Activated CD4-positive, alpha-beta T cell treated with anti-CD3 and anti-CD28 coated beads for 36 hours (primary cell): ENCODE data around the gene ARID1B. TPM values are rescaled to one million over a fixed set of nuclear protein-coding genes. Genes with fewer than 3 reads are reported as not detected.
A peak's percentile ranks its signal among the peaks of the same experiment; 100 is the strongest.

Source experiments
- ATAC-seq: fragments of 200-7000 bp; cut with Tn5 transposase; one replicate; pipeline ENCODE4 v1.10.0; 2021; ENCODE audit warnings: mild to moderate bottlenecking, moderate library complexity
- CTCF ChIA-PET: fragments of 350-600 bp; sonication (Branson Sonifier 250); formaldehyde crosslinking; loops from one replicate; lab custom pipeline; 2021; ENCODE audit warnings: antibody characterized with exemption; lab: Charles Lee
- POLR2A ChIA-PET: fragments of 350-600 bp; sonication (Branson Sonifier 250); formaldehyde crosslinking; loops from one replicate; lab custom pipeline; 2021; ENCODE audit warnings: antibody characterized with exemption, inconsistent platforms; lab: Charles Lee
- DNase-seq: peaks from one replicate; pipeline ENCODE4 v3.0.0-alpha.2; 2020
- H3K27ac Mint-ChIP-seq: one replicate; pipeline ENCODE4 v1.8.0; 2021; ENCODE audit warnings: mixed read lengths
- H3K27me3 Mint-ChIP-seq: one replicate; pipeline ENCODE4 v1.8.0; 2021; ENCODE audit warnings: mixed read lengths
- H3K36me3 Mint-ChIP-seq: one replicate; pipeline ENCODE4 v1.8.0; 2021; ENCODE audit warnings: low read depth, mixed read lengths
- H3K4me1 Mint-ChIP-seq: one replicate; pipeline ENCODE4 v1.8.0; 2021; ENCODE audit warnings: mixed read lengths
- H3K4me3 Mint-ChIP-seq: one replicate; pipeline ENCODE4 v1.8.0; 2021; ENCODE audit warnings: mild to moderate bottlenecking, moderate library complexity, mixed read lengths
- H3K9me3 Mint-ChIP-seq: one replicate; pipeline ENCODE4 v1.8.0; 2021; ENCODE audit warnings: low read depth, mixed read lengths
- intact Hi-C, 2 experiments: fragments of 100-400 bp; cut with DNase I in 1 of 2; cut with micrococcal nuclease in 1 of 2; formaldehyde crosslinking; loops; one replicate each; pipeline versions ENCODE4 v1.14.2 to v1.15.1; 2022 to 2024; cut with DNase I, micrococcal nuclease
- total RNA-seq, 2 experiments: library from RNA; stranded (reverse); gene quantifications; one replicate each; pipeline ENCODE4 v1.2.3, GENCODE V29; 2021

The ARID1B gene
- total RNA-seq, 2 experiments from 2014 or later: 42.2 to 53.6 TPM

- DNase-seq (peak; percentile 42), ATAC-seq (peak; percentile 87)
- H3K36me3 Mint-ChIP-seq: peaks cover 11% of the 10 kb centered on the region
- intact Hi-C loops: loop anchor here (1.0 to 10.0 kb wide), 10 partner anchors 8 to 787 kb away; no protein-coding TSS in a partner anchor
- H3K4me1 Mint-ChIP-seq: peaks cover 53% of the 10 kb centered on the region
- peak overlapping the region; percentile 38 for H3K27ac Mint-ChIP-seq
- H3K4me3 Mint-ChIP-seq: no peak overlapping the region
- no peaks in the 10 kb centered on the region for H3K27me3 Mint-ChIP-seq
- H3K9me3 Mint-ChIP-seq: no peaks in the 10 kb centered on the region
- ChIA-PET CTCF (interaction anchor here (0.6 to 1.6 kb wide), 5 partner anchors 12 to 327 kb away, joined by 3 to 4 read pairs (median 3); no protein-coding TSS in a partner anchor), POLR2A (interaction anchor here (0.6 to 0.7 kb wide), 2 partner anchors 10 to 86 kb away, joined by 3 to 4 read pairs; no protein-coding TSS in a partner anchor)
Observed at GRCh38 chr6:157107915-157108651, 330.9 kb downstream of the ARID1B start.

- Mint-ChIP-seq H3K36me3 (peaks cover 14% of the 10 kb centered on the region), H3K4me3 (no peak overlapping the region), H3K27ac (no peak overlapping the region), H3K4me1 (peaks cover 53% of the 10 kb centered on the region), H3K27me3 (no peaks in the 10 kb centered on the region), H3K9me3 (no peaks in the 10 kb centered on the region)
- DNase-seq (no peak), ATAC-seq (no peak)
- CTCF ChIA-PET: interaction anchor here (0.6 to 1.6 kb wide), 2 partner anchors 11 to 73 kb away, joined by 3 to 4 read pairs; no protein-coding TSS in a partner anchor
- POLR2A ChIA-PET: no interaction called here
- intact Hi-C loops: loop anchor here (1.0 to 10.0 kb wide), 8 partner anchors 9 to 786 kb away; no protein-coding TSS in a partner anchor
Observed at GRCh38 chr6:157108923-157109322, 331.7 kb downstream of the ARID1B start.

- intact Hi-C loops: no loop called here
- no peak overlapping the region for H3K27ac Mint-ChIP-seq
- peaks cover 14% of the 10 kb centered on the region for H3K36me3 Mint-ChIP-seq
- no peaks in the 10 kb centered on the region for H3K27me3 Mint-ChIP-seq
- CTCF ChIA-PET: interaction anchor here (1.2 kb wide), 1 partner anchor 12 kb away, joined by 3 read pairs; no protein-coding TSS in a partner anchor
- DNase-seq: no peak
- peaks cover 41% of the 10 kb centered on the region for H3K4me1 Mint-ChIP-seq
- POLR2A ChIA-PET: no interaction called here
- H3K9me3 Mint-ChIP-seq: no peaks in the 10 kb centered on the region
- no peak overlapping the region for H3K4me3 Mint-ChIP-seq
- no peak for ATAC-seq
Observed at GRCh38 chr6:157110607-157111006, 333.4 kb downstream of the ARID1B start.

GRCh38 chr6:157113389-157113788, 336.2 kb downstream of the ARID1B start:
- DNase-seq: no peak
- no peak overlapping the region for H3K27ac Mint-ChIP-seq
- H3K9me3 Mint-ChIP-seq: no peaks in the 10 kb centered on the region
- H3K4me3 Mint-ChIP-seq: no peak overlapping the region
- peaks cover 14% of the 10 kb centered on the region for H3K4me1 Mint-ChIP-seq
- ChIA-PET POLR2A (no interaction called here), CTCF (interaction anchor here (0.6 kb wide), 1 partner anchor 652 kb away, joined by 3 read pairs; no protein-coding TSS in a partner anchor)
- intact Hi-C loops: no loop called here
- peaks cover 14% of the 10 kb centered on the region for H3K36me3 Mint-ChIP-seq
- peak; percentile 36 for ATAC-seq
- H3K27me3 Mint-ChIP-seq: no peaks in the 10 kb centered on the region

- no peak for ATAC-seq
- POLR2A ChIA-PET: no interaction called here
- Mint-ChIP-seq H3K36me3 (peaks cover 16% of the 10 kb centered on the region), H3K27me3 (no peaks in the 10 kb centered on the region), H3K4me1 (peaks cover 4% of the 10 kb centered on the region), H3K27ac (no peak overlapping the region), H3K4me3 (no peak overlapping the region), H3K9me3 (no peaks in the 10 kb centered on the region)
- intact Hi-C loops: no loop called here
- no peak for DNase-seq
- CTCF ChIA-PET: interaction anchor here (1.0 kb wide), 1 partner anchor 328 kb away, joined by 4 read pairs; no protein-coding TSS in a partner anchor
Observed at GRCh38 chr6:157116426-157116825, 339.2 kb downstream of the ARID1B start.

DNA sequence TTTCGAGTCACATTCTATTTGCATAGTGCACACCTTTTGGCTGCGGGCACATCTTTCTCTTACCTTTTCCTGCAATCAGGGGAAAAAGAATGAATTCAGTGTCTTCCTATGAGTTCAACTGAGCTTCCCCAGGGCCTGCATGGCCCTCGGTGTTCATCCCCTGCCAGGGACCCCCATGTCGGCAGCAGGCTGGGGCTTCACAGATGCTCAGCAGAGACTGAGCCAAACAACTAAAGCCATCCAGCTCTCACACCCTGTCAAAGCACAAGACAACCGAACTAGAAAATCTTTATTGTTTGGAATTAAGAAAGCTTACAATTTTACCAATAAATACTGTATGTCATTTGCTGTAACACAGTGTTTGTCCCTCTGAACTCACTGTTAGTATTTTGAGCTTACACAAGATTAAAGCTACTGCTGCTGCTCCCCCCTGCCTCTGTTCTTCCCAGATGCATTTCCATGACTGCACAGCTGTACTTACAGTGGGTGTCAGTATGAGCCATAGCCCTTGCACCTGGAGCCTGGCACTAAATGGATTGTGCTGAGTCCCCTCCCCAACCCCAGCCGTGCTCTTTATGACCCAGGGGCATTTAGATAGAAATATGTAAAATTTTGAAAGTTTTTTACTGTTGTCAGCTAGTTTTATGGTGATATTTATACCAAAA, 340.4 kb downstream of the ARID1B start:
- Mint-ChIP-seq H3K27me3 (no peaks in the 10 kb centered on the region), H3K27ac (no peak overlapping the region), H3K9me3 (no peaks in the 10 kb centered on the region), H3K36me3 (peaks cover 14% of the 10 kb centered on the region), H3K4me1 (peaks cover 4% of the 10 kb centered on the region), H3K4me3 (no peak overlapping the region)
- CTCF ChIA-PET: interaction anchor here (0.6 to 1.4 kb wide), 4 partner anchors 49 to 554 kb away, joined by 3 to 4 read pairs (median 4); no protein-coding TSS in a partner anchor
- DNase-seq (no peak), ATAC-seq (no peak)
- POLR2A ChIA-PET: no interaction called here
- intact Hi-C loops: no loop called here

DNA sequence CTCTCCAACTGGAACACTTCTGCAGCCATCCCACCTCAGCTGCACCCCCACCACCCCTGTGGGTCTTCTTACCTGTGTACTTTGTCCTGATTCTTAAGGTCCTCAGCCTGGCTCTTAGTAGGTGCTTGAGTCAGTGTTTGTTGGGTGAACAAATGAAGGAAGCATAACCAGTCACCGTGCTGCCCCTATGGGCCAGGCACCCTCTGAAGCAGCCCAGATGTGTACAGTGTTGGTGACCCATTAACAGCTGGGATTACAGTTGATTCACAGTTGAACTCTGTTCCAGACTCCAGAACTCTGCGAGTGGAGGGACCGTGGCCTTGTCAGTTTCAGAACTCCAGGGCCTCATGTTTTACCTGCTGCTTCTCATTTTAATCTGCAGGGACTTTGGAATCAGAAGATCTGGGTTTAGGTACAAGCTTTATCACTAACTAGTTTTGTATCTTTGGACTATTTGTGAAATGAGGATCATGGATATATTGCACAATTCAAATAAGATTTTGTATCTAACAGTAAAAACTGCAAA, 342.4 kb downstream of the ARID1B start:
- ChIA-PET POLR2A (no interaction called here), CTCF (interaction anchor here (0.7 kb wide), 1 partner anchor 11 kb away, joined by 4 read pairs; no protein-coding TSS in a partner anchor)
- intact Hi-C loops: no loop called here

DNA sequence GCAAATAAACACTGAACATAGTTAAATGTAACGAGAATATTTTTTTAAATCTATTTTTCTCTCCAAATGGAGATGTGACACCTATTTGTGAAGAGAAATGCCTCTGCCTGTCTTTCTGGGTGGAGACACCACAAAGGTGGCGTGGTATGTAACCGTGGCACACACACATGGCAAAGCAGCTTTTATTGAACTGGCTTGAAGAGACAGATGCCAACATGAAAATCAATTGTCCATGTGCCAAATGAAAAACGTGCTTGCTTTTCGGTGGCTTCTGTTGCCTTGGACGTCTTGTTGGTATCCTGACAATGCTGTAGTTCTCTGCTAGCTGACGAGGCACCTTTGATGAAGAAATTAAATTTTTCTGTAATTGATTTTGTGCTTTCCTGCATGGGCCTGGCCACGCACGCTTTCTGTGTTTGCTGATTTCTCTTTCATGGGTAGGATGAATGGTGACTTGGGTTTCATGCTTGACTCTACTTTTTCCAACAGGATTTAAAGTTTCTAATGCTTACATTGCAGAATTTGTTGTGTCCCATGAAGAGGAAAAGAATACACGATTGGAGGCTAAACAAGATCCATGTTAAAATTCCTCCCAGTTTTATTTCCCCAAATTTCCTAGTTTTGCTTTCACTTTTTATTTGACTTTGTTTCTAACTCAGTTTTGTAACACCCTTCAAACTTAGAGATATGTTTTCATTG, 343.5 kb downstream of the ARID1B start:
- peaks cover 5% of the 10 kb centered on the region for H3K36me3 Mint-ChIP-seq
- H3K9me3 Mint-ChIP-seq: no peaks in the 10 kb centered on the region
- ChIA-PET POLR2A (no interaction called here), CTCF (interaction anchor here (0.6 kb wide), 1 partner anchor 492 kb away, joined by 3 read pairs; no protein-coding TSS in a partner anchor)
- intact Hi-C loops: no loop called here
- H3K4me1 Mint-ChIP-seq: peaks cover 4% of the 10 kb centered on the region
- H3K4me3 Mint-ChIP-seq: no peak overlapping the region
- H3K27me3 Mint-ChIP-seq: no peaks in the 10 kb centered on the region
- DNase-seq: no peak
- H3K27ac Mint-ChIP-seq: no peak overlapping the region
- ATAC-seq: no peak

More for the DNA sequence above, 342.4 kb downstream of the ARID1B start:
- DNase-seq (no peak), ATAC-seq (no peak)
- no peak overlapping the region for H3K27ac Mint-ChIP-seq
- peaks cover 4% of the 10 kb centered on the region for H3K4me1 Mint-ChIP-seq
- H3K4me3 Mint-ChIP-seq: no peak overlapping the region
- H3K9me3 Mint-ChIP-seq: no peaks in the 10 kb centered on the region
- no peaks in the 10 kb centered on the region for H3K27me3 Mint-ChIP-seq
- H3K36me3 Mint-ChIP-seq: peaks cover 8% of the 10 kb centered on the region

- Mint-ChIP-seq H3K4me3 (no peak overlapping the region), H3K9me3 (no peaks in the 10 kb centered on the region), H3K27me3 (no peaks in the 10 kb centered on the region), H3K36me3 (peaks cover 5% of the 10 kb centered on the region), H3K4me1 (peaks cover 4% of the 10 kb centered on the region), H3K27ac (no peak overlapping the region)
- ATAC-seq (no peak), DNase-seq (no peak)
- intact Hi-C loops: no loop called here
- POLR2A ChIA-PET: no interaction called here
- CTCF ChIA-PET: no interaction called here
Observed at GRCh38 chr6:157121897-157122296, 344.7 kb downstream of the ARID1B start.

GRCh38 chr6:157123234-157123633, 346.1 kb downstream of the ARID1B start:
- intact Hi-C loops: no loop called here
- ChIA-PET POLR2A (no interaction called here), CTCF (interaction anchor here (0.9 kb wide), 1 partner anchor 63 kb away, joined by 3 read pairs; no protein-coding TSS in a partner anchor)
- no peaks in the 10 kb centered on the region for H3K9me3 Mint-ChIP-seq
- H3K27me3 Mint-ChIP-seq: no peaks in the 10 kb centered on the region
- H3K4me1 Mint-ChIP-seq: peaks cover 4% of the 10 kb centered on the region
- DNase-seq: no peak
- peaks cover 6% of the 10 kb centered on the region for H3K36me3 Mint-ChIP-seq
- H3K27ac Mint-ChIP-seq: no peak overlapping the region
- no peak overlapping the region for H3K4me3 Mint-ChIP-seq
- no peak for ATAC-seq
